Mucosa of descending colon (tissue), 3 donors: ENCODE data around the gene VNN1. TPM values are rescaled to one million over a fixed set of nuclear protein-coding genes. Genes with fewer than 3 reads are reported as not detected.
"Not testable (repeated sequence)": the region's sequence is repeated elsewhere in the genome, so short reads cannot be mapped to it uniquely, and the experiment has no call there.

Experiments used
- ATAC-seq: fragments of 200-7000 bp; cut with Tn5 transposase; one replicate; pipeline ENCODE4 v1.9.1; 2020; ENCODE audit warnings: mild to moderate bottlenecking, moderate library complexity
- DNase-seq, 3 donors: peaks; one replicate each; pipeline ENCODE4 v3.0.0-alpha.2; 2020
- H3K36me3 ChIP-seq: fragments of 200-600 bp; one replicate; pipeline ENCODE4 v1.8.0; 2021; ENCODE audit warnings: low read depth, mild to moderate bottlenecking
- H3K4me1 ChIP-seq: fragments of 200-600 bp; one replicate; pipeline ENCODE4 v1.8.0; 2021; ENCODE audit warnings: low read depth, mild to moderate bottlenecking
- H3K4me3 ChIP-seq: fragments of 200-600 bp; one replicate; pipeline ENCODE4 v1.8.0; 2021; ENCODE audit warnings: mild to moderate bottlenecking
- H3K9me3 ChIP-seq: fragments of 200-600 bp; one replicate; pipeline ENCODE4 v1.8.0; 2021; ENCODE audit warnings: mild to moderate bottlenecking
- intact Hi-C, 2 donors: fragments of 100-400 bp; cut with DNase I in 1 of 2; cut with micrococcal nuclease in 1 of 2; formaldehyde crosslinking; loops; one replicate each; pipeline versions ENCODE4 v1.11.0 to v1.11.1; 2022; cut with DNase I, micrococcal nuclease
- total RNA-seq, 3 donors: library from RNA; stranded (reverse); fragmentation: NEBNext Ultra II Directional in 2 of 3; extraction: Animal tissue kit (Norgen Biotek cat#: 25700) in 2 of 3; gene quantifications; one replicate each; pipeline versions ENCODE4 v1.2.1 to v1.2.4, GENCODE V29; 2021 to 2023
- TF ChIP-seq, protein P1 (sequence below): fragments of 200-600 bp; IDR thresholded peaks from one replicate; pipeline ENCODE4 v1.8.0; 2022; ENCODE audit warnings: antibody characterized with exemption, mild to moderate bottlenecking
- donor health status: DM: no; HTN: no; CAD: no; lungs with moderate emphysema.
- donor health status: DM: no; HTN: no; CAD: no.
- donor health status: DM: no; HTN: yes; CAD: no.

VNN1 gene
- total RNA-seq, 3 donors from 2014 or later, result 0.55 to 2.3 (median 0.82) TPM

DNA sequence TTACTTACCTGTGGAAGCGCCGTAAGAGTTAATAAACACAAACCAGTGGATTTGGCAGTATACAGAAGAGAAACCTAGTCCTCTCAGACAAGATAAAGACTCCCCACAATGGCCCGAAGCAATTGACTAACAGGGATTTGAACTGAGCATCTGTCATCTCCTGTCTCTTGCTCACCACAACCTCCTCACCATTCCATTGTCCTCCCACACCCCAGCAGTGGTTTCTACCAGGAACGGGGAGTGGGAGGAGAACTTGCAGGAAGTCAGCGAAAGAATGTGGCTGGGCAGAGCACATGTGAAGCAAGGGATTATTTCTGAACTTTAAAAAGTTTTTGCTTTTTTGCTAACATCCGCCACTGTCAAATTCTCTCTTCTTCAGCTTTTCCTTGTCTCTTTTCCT is 30.3 kb downstream of the VNN1 start:
- H3K9me3 ChIP-seq, result no peaks in the 10 kb centered on the region
- no peak for DNase-seq
- intact Hi-C loops, result no loop called here
- H3K36me3 ChIP-seq, result no peaks in the 10 kb centered on the region
- no peaks in the 10 kb centered on the region for H3K4me1 ChIP-seq
- TF ChIP-seq, protein P1, sequence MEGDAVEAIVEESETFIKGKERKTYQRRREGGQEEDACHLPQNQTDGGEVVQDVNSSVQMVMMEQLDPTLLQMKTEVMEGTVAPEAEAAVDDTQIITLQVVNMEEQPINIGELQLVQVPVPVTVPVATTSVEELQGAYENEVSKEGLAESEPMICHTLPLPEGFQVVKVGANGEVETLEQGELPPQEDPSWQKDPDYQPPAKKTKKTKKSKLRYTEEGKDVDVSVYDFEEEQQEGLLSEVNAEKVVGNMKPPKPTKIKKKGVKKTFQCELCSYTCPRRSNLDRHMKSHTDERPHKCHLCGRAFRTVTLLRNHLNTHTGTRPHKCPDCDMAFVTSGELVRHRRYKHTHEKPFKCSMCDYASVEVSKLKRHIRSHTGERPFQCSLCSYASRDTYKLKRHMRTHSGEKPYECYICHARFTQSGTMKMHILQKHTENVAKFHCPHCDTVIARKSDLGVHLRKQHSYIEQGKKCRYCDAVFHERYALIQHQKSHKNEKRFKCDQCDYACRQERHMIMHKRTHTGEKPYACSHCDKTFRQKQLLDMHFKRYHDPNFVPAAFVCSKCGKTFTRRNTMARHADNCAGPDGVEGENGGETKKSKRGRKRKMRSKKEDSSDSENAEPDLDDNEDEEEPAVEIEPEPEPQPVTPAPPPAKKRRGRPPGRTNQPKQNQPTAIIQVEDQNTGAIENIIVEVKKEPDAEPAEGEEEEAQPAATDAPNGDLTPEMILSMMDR, result no peak
- ATAC-seq, result no peak
- H3K4me3 ChIP-seq, result no peak overlapping the region

DNA sequence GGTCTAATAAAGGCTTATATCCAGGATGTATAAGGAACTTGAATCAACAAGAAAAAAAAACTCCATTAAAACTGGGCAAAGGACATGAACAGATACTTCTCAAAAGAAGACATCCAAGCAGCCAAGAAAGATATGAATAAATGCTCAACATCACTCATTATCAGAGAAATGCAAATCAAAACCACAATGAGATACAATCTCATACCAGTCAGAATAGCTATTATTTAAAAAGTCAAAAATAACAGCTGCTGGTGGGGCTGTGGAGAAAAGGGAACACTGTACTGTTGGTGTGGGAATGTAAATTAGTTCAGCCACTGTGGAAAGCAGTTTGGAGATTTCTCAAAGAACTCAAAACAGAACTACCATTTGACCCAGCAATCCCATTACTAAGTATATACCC is 34.8 kb downstream of the VNN1 start:
- intact Hi-C loops, H3K4me1 ChIP-seq, H3K9me3 ChIP-seq, ATAC-seq, H3K36me3 ChIP-seq, H3K4me3 ChIP-seq, DNase-seq: not testable (repeated sequence)

DNA sequence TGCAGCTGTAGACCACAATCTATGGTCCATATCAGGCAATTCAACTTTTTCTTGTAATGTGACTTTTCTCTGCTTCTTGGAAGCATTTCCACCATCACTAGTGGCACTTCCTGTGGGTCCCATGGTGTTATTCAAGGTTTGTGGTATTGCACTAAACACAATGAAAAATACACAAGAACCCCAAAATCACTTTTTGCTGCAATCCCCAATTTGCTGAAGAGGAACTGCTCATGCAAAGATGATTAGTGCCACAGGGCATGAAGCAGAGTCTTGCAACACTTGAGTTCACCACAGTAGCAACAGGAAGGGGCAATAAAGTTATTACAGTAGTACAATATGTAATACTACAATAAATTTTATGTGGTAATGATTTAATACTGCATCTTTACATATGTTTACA is 38.1 kb downstream of the VNN1 start:
- Histone ChIP-seq H3K4me1 (no peaks in the 10 kb centered on the region), H3K36me3 (no peaks in the 10 kb centered on the region), H3K4me3 (no peak overlapping the region), H3K9me3 (no peaks in the 10 kb centered on the region)
- intact Hi-C loops, result no loop called here
- TF ChIP-seq, protein P1, result no peak
- DNase-seq, result no peak
- no peak for ATAC-seq

DNA sequence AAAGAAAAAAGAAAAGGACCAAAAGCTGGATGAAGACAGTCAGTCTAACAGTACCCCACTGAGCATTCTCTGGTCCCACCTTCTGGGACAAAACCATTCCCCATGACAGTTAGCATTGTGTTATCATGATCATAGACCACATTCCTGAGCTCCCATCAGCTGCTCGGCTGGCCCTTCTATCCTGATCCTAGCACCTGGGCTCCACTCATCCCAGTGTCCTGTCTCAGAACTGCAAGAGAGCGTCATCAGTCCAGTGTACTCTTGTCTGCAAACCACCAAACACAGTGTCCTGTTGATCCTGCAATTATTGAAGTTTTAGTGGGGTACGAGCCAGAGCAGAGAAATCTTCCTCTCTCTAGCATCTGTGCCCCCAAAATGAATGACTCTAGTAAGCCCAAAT is 38.9 kb downstream of the VNN1 start:
- no peaks in the 10 kb centered on the region for H3K36me3 ChIP-seq
- H3K4me1 ChIP-seq, result no peaks in the 10 kb centered on the region
- intact Hi-C loops, result no loop called here
- DNase-seq (no peak), ATAC-seq (no peak)
- H3K4me3 ChIP-seq, result no peak overlapping the region
- TF ChIP-seq, protein P1, result no peak
- no peaks in the 10 kb centered on the region for H3K9me3 ChIP-seq

DNA sequence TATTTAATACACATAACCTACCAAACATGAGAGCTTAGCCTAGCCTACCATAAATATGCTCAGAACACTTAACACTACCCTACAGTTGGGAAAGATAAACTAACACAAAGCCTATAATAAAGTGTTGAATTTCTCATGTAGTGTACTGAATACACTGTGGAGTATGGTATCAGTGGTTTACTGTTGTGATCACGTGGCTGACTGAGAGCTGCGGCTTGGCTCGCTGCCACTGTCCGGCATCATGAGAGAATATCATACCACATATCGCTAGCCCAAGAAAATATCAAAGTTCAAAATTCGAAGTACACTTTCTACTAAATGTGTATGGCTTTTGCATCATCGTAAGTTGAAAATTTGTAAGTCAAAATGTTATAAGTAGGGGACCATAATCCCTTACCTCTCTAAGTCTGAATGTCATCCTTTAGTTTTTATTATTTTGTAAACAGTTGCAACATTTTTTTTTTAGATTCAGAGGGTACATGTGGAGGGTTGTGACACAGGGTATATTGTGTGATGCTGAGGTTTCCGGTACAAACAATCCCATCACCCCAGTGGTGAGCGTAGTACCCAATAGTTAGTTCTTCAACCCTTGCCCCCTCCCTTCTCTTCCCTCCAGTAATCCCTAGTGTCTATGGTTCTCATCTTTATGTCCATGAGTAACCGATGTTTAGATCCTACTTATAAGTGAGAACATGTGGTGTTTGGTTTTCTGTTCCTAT is 40.3 kb downstream of the VNN1 start:
- DNase-seq, result peak in 2 of 3 donors; percentile 27 to 44

DNA sequence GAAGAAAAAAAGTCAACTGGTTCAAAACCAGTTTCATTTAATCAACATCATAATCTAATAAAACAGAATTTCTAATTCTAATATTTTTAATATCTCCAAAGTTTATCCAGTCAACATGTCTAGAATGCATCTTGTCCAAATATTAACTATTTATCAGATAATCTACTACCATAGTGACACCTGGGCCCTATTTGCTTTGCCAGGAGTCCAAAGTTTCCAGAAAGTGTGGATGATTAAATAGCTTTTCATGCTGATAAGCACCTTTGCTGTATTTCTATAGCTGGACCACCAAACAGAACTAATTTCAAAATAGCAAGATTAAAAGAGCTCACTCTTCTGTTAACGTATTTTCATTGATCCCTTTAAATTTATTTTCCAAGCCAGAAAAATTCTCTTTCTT is 42.6 kb downstream of the VNN1 start:
- no peak overlapping the region for H3K4me3 ChIP-seq
- TF ChIP-seq, protein P1, result no peak
- ATAC-seq (no peak), DNase-seq (no peak)
- intact Hi-C loops, result no loop called here
- H3K9me3 ChIP-seq, result no peaks in the 10 kb centered on the region
- no peaks in the 10 kb centered on the region for H3K36me3 ChIP-seq
- H3K4me1 ChIP-seq, result no peaks in the 10 kb centered on the region

More for the DNA sequence above, 40.3 kb downstream of the VNN1 start:
- Histone ChIP-seq H3K9me3 (no peaks in the 10 kb centered on the region), H3K4me3 (no peak overlapping the region), H3K4me1 (no peaks in the 10 kb centered on the region), H3K36me3 (no peaks in the 10 kb centered on the region)
- TF ChIP-seq, protein P1, result no peak
- ATAC-seq, result peak; percentile 44
- intact Hi-C loops, result no loop called here
